ENCODE results near the gene PIP5K1A.
A peak's percentile ranks its signal among the peaks of the same experiment; 100 is the strongest.
"Not testable (repeated sequence)": the region's sequence is repeated elsewhere in the genome, so short reads cannot be mapped to it uniquely, and the experiment has no call there.

The PIP5K1A gene

DNA sequence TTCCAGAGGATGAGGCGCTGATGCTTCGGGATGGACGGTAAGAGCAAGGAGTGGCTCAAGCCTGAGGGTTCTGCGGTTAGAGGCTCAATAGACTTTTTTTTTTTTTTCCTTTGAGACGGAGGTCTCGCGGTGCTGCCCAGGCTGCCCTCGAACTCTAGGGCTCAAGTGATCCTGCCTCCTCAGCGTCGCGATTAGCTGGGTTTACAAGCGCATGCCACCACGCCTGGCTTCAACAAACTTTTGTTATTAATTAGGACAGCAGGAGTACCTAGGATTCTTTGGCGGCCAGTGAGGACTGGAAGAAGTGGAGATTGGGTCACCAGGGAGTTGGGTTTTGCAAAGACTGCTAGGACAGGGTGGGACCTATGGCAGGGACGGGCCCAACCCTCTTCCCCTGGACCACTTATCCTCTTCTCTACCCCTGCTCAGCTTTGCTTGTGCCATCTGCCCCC lies 31.8 kb upstream of the PIP5K1A start:
- no peaks in the 10 kb centered on the region for H3K9me3 ChIP-seq (ENCODE audit: insufficient read depth, low read depth, low read length)
- H3K9ac ChIP-seq (ENCODE audit: low read depth, low read length) = peak overlapping the region; percentile 85
- H3K27me3 ChIP-seq (ENCODE audit: insufficient read depth, low read length) = no peaks in the 10 kb centered on the region
- peak overlapping the region; percentile 62; the same call in 1 of the 2 replicates for H3K27ac ChIP-seq (ENCODE audit: low read depth, low read length)
- peaks cover 31% of the 10 kb centered on the region for H3K36me3 ChIP-seq (ENCODE audit: insufficient read depth, low read length)
- H3K4me1 ChIP-seq (ENCODE audit: insufficient read depth, low read length) = peaks cover 3% of the 10 kb centered on the region; the same call in 1 of the 2 replicates
- peak overlapping the region; percentile 87 for H3K4me3 ChIP-seq (ENCODE audit: low read length)
- 7% methylated on average over 15 of the region's 15 CpGs for WGBS

DNA sequence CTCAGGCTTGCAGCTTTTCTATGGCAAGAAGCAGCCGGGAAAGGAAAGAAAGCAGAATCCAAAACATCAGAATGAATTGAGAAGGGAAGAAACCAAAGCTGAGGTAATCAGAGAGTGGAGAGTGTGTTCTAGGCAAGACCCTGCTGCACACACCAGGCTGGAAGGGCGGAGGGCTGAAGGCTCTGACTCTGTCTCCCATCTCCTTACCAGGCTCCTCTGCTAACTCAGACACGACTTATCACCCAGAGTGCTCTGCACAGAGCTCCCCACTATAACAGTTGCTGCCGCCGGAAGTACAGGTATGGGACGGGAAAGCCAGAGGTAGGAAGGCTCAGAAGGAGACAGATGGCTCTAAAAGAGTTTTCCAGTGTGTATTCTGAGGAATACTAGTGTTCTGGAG lies 31.2 kb upstream of the PIP5K1A start:
- Histone ChIP-seq H3K27ac (ENCODE audit: low read depth, low read length) (no peak overlapping the region), H3K27me3 (ENCODE audit: insufficient read depth, low read length) (no peaks in the 10 kb centered on the region), H3K9ac (ENCODE audit: low read depth, low read length) (peak overlapping the region; percentile 85), H3K9me3 (ENCODE audit: insufficient read depth, low read depth, low read length) (no peaks in the 10 kb centered on the region), H3K4me1 (ENCODE audit: insufficient read depth, low read length) (peaks cover 3% of the 10 kb centered on the region; the same call in 1 of the 2 replicates), H3K36me3 (ENCODE audit: insufficient read depth, low read length) (peaks cover 26% of the 10 kb centered on the region), H3K4me3 (ENCODE audit: low read length) (peak overlapping the region; percentile 87)
- 96% methylated on average over 6 of the region's 6 CpGs for WGBS

DNA sequence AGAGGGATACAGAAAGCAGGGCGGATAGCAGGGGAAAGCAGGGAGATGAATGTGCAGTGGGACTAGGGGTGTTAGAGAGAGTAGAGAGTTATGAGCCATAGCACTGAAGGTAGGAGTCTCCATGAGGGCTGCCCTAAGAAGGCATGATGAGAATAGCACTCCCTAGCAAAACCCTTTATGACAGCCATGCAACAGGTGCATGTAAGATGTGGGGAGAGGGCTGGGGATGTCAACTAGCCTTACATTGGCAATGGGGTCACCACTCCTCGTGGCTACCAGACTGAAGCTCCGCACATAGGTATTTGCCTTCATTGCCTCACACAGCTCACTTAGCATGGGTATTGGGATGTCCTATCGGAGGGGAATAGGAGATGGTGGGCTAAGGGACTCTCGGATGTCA lies 27.2 kb upstream of the PIP5K1A start:
- Histone ChIP-seq H3K36me3 (ENCODE audit: insufficient read depth, low read length) (peaks cover 46% of the 10 kb centered on the region), H3K27me3 (ENCODE audit: insufficient read depth, low read length) (no peaks in the 10 kb centered on the region), H3K27ac (ENCODE audit: low read depth, low read length) (no peak overlapping the region), H3K9me3 (ENCODE audit: insufficient read depth, low read depth, low read length) (no peaks in the 10 kb centered on the region), H3K4me3 (ENCODE audit: low read length) (no peak overlapping the region), H3K4me1 (ENCODE audit: insufficient read depth, low read length) (no peaks in the 10 kb centered on the region; the same call in 1 of the 2 replicates), H3K9ac (ENCODE audit: low read depth, low read length) (no peak overlapping the region)
- WGBS = 79% methylated on average over 5 of the region's 5 CpGs

- Histone ChIP-seq H3K36me3 (ENCODE audit: insufficient read depth, low read length) (peaks cover 59% of the 10 kb centered on the region), H3K4me1 (ENCODE audit: insufficient read depth, low read length) (no peaks in the 10 kb centered on the region), H3K4me3 (ENCODE audit: low read length) (no peak overlapping the region), H3K27ac (ENCODE audit: low read depth, low read length) (no peak overlapping the region), H3K27me3 (ENCODE audit: insufficient read depth, low read length) (no peaks in the 10 kb centered on the region), H3K9me3 (ENCODE audit: insufficient read depth, low read depth, low read length) (no peaks in the 10 kb centered on the region), H3K9ac (ENCODE audit: low read depth, low read length) (no peak overlapping the region)
- 99% methylated on average over 4 of the region's 6 CpGs for WGBS
Measured at GRCh38 chr1:151175041-151175741, 23.2 kb upstream of the PIP5K1A start.

DNA sequence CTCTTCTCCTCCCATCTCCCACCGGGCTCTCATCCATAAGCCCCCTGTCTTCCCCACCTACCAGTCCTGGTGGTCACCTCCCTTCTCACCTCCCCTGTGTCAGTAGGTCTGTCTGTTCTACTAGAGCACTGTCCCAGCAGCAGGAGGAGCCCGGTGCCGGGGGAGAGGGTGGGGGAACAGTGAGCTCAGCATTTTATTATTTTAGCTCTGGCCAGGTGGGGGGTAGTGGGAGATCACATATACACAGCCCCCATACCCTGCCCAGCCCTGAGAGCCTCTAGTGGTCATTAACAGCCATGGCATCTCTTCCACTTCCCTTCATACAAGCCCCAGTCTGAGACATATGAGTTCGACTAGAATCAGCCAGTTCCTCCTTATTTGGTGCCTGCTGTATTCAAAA lies 22.5 kb upstream of the PIP5K1A start, which contains the start of gene TMOD4:
Gene TMOD4, minus strand, starts transcription at position 119 of the 400 bp plus-strand sequence. CDS start 1,106 bp downstream, outside the sequence.
- H3K27ac ChIP-seq (ENCODE audit: low read depth, low read length) = no peak within 1 kb of the TSS
- no peak within 1 kb of the TSS for H3K4me3 ChIP-seq (ENCODE audit: low read length)
- H3K27me3 ChIP-seq (ENCODE audit: insufficient read depth, low read length) = no peaks in the 10 kb centered on the region
- no peaks in the 10 kb centered on the region for H3K4me1 ChIP-seq (ENCODE audit: insufficient read depth, low read length)
- H3K36me3 ChIP-seq (ENCODE audit: insufficient read depth, low read length) = peaks cover 66% of the 10 kb centered on the region
- no peaks in the 10 kb centered on the region for H3K9me3 ChIP-seq (ENCODE audit: insufficient read depth, low read depth, low read length)
- 93% methylated on average over 2 of the region's 4 CpGs for WGBS
- no peak within 1 kb of the TSS for H3K9ac ChIP-seq (ENCODE audit: low read depth, low read length)

GRCh38 chr1:151176514-151177045 lies 21.8 kb upstream of the PIP5K1A start:
- Histone ChIP-seq H3K27ac (ENCODE audit: low read depth, low read length) (no peak overlapping the region), H3K9me3 (ENCODE audit: insufficient read depth, low read depth, low read length) (no peaks in the 10 kb centered on the region), H3K4me3 (ENCODE audit: low read length) (no peak overlapping the region), H3K4me1 (ENCODE audit: insufficient read depth, low read length) (no peaks in the 10 kb centered on the region), H3K27me3 (ENCODE audit: insufficient read depth, low read length) (no peaks in the 10 kb centered on the region), H3K9ac (ENCODE audit: low read depth, low read length) (no peak overlapping the region), H3K36me3 (ENCODE audit: insufficient read depth, low read length) (peaks cover 73% of the 10 kb centered on the region)
- WGBS = 95% methylated on average over 17 of the region's 17 CpGs

DNA sequence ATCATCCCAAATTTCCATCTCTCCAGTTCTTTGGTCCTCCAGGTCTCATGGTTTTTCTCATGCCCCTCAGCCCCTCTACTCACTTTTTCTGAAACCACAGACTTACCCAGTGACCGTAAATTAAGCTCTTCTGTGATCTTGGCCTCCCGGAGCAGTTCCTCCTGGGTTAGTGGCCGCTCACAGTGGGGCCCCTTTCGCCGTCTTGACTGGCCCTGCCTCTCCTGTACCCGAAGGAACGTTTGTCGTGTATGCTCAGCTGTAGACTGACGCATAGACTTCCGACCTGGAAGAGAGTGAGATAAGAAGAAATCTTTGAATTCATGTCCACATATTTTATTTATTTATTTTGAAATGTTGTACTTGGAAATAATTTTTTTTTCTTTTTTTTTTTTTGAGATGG lies 14.1 kb upstream of the PIP5K1A start:
- no peak overlapping the region for H3K27ac ChIP-seq (ENCODE audit: low read depth, low read length)
- peaks cover 3% of the 10 kb centered on the region; the same call in 1 of the 2 replicates for H3K4me1 ChIP-seq (ENCODE audit: insufficient read depth, low read length)
- no peaks in the 10 kb centered on the region for H3K9me3 ChIP-seq (ENCODE audit: insufficient read depth, low read depth, low read length)
- H3K27me3 ChIP-seq (ENCODE audit: insufficient read depth, low read length) = no peaks in the 10 kb centered on the region
- peaks cover 69% of the 10 kb centered on the region for H3K36me3 ChIP-seq (ENCODE audit: insufficient read depth, low read length)
- H3K4me3 ChIP-seq (ENCODE audit: low read length) = no peak overlapping the region
- H3K9ac ChIP-seq (ENCODE audit: low read depth, low read length) = no peak overlapping the region
- WGBS = 97% methylated on average over 9 of the region's 10 CpGs

DNA sequence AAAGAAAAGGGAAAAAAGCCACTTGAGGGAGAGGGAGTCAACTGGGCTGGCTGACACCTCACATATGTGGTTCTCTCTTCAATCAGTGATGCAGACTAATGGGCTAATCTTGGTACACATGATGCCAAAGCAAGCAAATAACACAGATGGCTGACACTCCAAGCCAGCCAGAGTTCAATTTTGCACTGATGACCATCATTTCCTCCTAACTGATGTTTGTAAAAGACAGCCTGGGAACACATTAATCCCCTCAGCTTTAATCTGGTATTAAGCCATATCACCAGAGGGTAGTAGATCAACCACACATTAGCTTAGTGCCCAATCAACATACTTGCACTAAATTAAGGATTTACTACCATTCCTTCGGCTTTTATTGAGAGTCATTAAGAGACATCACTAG lies 11.1 kb upstream of the PIP5K1A start:
- H3K36me3 ChIP-seq (ENCODE audit: insufficient read depth, low read length) = peaks cover 43% of the 10 kb centered on the region
- peaks cover 3% of the 10 kb centered on the region; the same call in 1 of the 2 replicates for H3K4me1 ChIP-seq (ENCODE audit: insufficient read depth, low read length)
- no CpG with 5 or more reads among the region's 1 CpG for WGBS
- H3K4me3 ChIP-seq (ENCODE audit: low read length) = no peak overlapping the region
- no peak overlapping the region for H3K9ac ChIP-seq (ENCODE audit: low read depth, low read length)
- no peaks in the 10 kb centered on the region for H3K9me3 ChIP-seq (ENCODE audit: insufficient read depth, low read depth, low read length)
- H3K27me3 ChIP-seq (ENCODE audit: insufficient read depth, low read length) = no peaks in the 10 kb centered on the region
- H3K27ac ChIP-seq (ENCODE audit: low read depth, low read length) = no peak overlapping the region

GRCh38 chr1:151188667-151189066 lies 9.7 kb upstream of the PIP5K1A start:
- H3K9me3 ChIP-seq (ENCODE audit: insufficient read depth, low read depth, low read length); H3K27ac ChIP-seq (ENCODE audit: low read depth, low read length); H3K4me1 ChIP-seq (ENCODE audit: insufficient read depth, low read length); H3K27me3 ChIP-seq (ENCODE audit: insufficient read depth, low read length): not testable (repeated sequence)
- Histone ChIP-seq H3K9ac (ENCODE audit: low read depth, low read length) (peak overlapping the region; percentile 89; the same call in 1 of the 2 replicates), H3K4me3 (ENCODE audit: low read length) (peak overlapping the region; percentile 95), H3K36me3 (ENCODE audit: insufficient read depth, low read length) (peaks cover 30% of the 10 kb centered on the region)
- WGBS = 90% methylated on average over 8 of the region's 8 CpGs

GRCh38 chr1:151189637-151190445 lies 8.5 kb upstream of the PIP5K1A start, which contains the start of gene VPS72:
Gene VPS72 (minus strand): TSS chr1:151190197. CDS start chr1:151190121, 76 bp downstream.
- Histone ChIP-seq H3K9ac (ENCODE audit: low read depth, low read length) (peak within 1 kb of the TSS; percentile 89), H3K27me3 (ENCODE audit: insufficient read depth, low read length) (no peaks in the 10 kb centered on the region), H3K9me3 (ENCODE audit: insufficient read depth, low read depth, low read length) (no peaks in the 10 kb centered on the region), H3K36me3 (ENCODE audit: insufficient read depth, low read length) (peaks cover 18% of the 10 kb centered on the region), H3K4me3 (ENCODE audit: low read length) (peak within 1 kb of the TSS; percentile 95), H3K27ac (ENCODE audit: low read depth, low read length) (peak within 1 kb of the TSS; percentile 67), H3K4me1 (ENCODE audit: insufficient read depth, low read length) (peaks cover 3% of the 10 kb centered on the region; the same call in 1 of the 2 replicates)
- WGBS = under 1% methylated on average over 41 of the region's 42 CpGs

DNA sequence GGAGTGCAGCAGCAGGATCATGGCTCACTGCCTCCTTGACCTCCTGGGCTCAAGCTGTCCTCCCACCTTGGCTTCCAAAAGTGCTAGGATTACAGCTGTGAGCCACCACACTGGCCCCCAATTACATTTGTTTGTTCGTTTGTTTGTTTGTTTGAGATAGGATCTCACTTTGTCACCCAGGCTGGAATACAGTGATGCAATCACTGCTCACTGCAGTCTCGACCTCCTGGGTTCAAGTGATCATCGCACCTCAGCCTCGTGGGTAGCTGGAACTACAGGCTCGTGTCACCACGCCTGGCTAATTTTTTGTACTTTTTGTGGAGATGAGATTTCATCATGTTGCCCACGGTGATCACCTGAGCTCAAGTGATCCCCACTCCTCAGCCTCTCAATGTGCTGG lies 6.3 kb upstream of the PIP5K1A start:
- Histone ChIP-seq H3K4me1 (ENCODE audit: insufficient read depth, low read length) (peaks cover 3% of the 10 kb centered on the region; the same call in 1 of the 2 replicates), H3K4me3 (ENCODE audit: low read length) (no peak overlapping the region), H3K27me3 (ENCODE audit: insufficient read depth, low read length) (no peaks in the 10 kb centered on the region), H3K9ac (ENCODE audit: low read depth, low read length) (no peak overlapping the region), H3K27ac (ENCODE audit: low read depth, low read length) (no peak overlapping the region), H3K36me3 (ENCODE audit: insufficient read depth, low read length) (no peaks in the 10 kb centered on the region), H3K9me3 (ENCODE audit: insufficient read depth, low read depth, low read length) (no peaks in the 10 kb centered on the region)
- WGBS = 88% methylated on average over 7 of the region's 7 CpGs
